A673 (cell line): ENCODE measurements around the gene GLUL. TPM values are rescaled to one million over a fixed set of nuclear protein-coding genes. Genes with fewer than 3 reads are reported as not detected.

ENCODE experiments used
- BruUV-seq: library from RNA; stranded (reverse); fragments of 400-500 nt; replicated peaks from 2 replicates; lab custom pipeline; 2021; lab: Mats Ljungman, UMichigan
- CTCF ChIA-PET: fragments of 300-600 bp; sonication (Branson Sonifier 250); formaldehyde crosslinking; loops from one replicate; lab custom pipeline; 2022; ENCODE audit warnings: antibody characterized with exemption; lab: Charles Lee
- POLR2A ChIA-PET: fragments of 300-600 bp; sonication (Branson Sonifier 250); formaldehyde crosslinking; loops from one replicate; lab custom pipeline; 2022; ENCODE audit warnings: antibody characterized with exemption; ENCODE audit not compliant: low non-redundant PET; lab: Charles Lee
- DNase-seq: peaks from one replicate; pipeline ENCODE4 v3.0.0-alpha.2; 2015; ENCODE audit warnings: low spot score
- H3K27ac ChIP-seq: fragments of 200-600 bp; sonication (generic); 2 replicates; pipeline ENCODE4 v1.5.1; 2016; ENCODE audit warnings: mixed run types, low read depth, mild to moderate bottlenecking, mixed read lengths, antibody characterized with exemption, low read length; ENCODE audit not compliant: poor library complexity, severe bottlenecking
- H3K27me3 ChIP-seq: fragments of 200-600 bp; sonication (generic); replicated peaks from 2 replicates; pipeline ENCODE4 v1.6.1; 2017; ENCODE audit warnings: mixed run types, low read depth, mild to moderate bottlenecking, mixed read lengths, antibody characterized with exemption, low read length; ENCODE audit not compliant: insufficient read depth, poor library complexity
- H3K36me3 ChIP-seq: fragments of 200-600 bp; sonication (generic); 2 replicates; pipeline ENCODE4 v1.6.1; 2016; ENCODE audit warnings: mixed run types, mild to moderate bottlenecking, mixed read lengths, antibody characterized with exemption, low read length; ENCODE audit not compliant: insufficient read depth, poor library complexity, severe bottlenecking
- H3K4me1 ChIP-seq: fragments of 200-600 bp; sonication (generic); 2 replicates; pipeline ENCODE4 v1.6.1; 2017; ENCODE audit warnings: mixed run types, mild to moderate bottlenecking, mixed read lengths, antibody characterized with exemption, low read length; ENCODE audit not compliant: insufficient read depth, poor library complexity, severe bottlenecking
- H3K4me3 ChIP-seq: fragments of 200-600 bp; sonication (generic); 2 replicates; pipeline ENCODE4 v1.5.1; 2016; ENCODE audit warnings: low read depth, mixed run types, mild to moderate bottlenecking, mixed read lengths, low read length; ENCODE audit not compliant: poor library complexity, severe bottlenecking
- H3K9me3 ChIP-seq: fragments of 200-600 bp; sonication (generic); 2 replicates; pipeline ENCODE4 v1.6.1; 2016; ENCODE audit warnings: mixed run types, low read depth, mild to moderate bottlenecking, mixed read lengths, antibody characterized with exemption, low read length; ENCODE audit not compliant: poor library complexity, severe bottlenecking
- EZH2 ChIP-seq: fragments of 200-600 bp; sonication (generic); IDR thresholded peaks from 2 replicates; pipeline ENCODE4 v1.6.1; 2017; ENCODE audit warnings: borderline replicate concordance, low read depth, mild to moderate bottlenecking, mixed read lengths, antibody characterized with exemption, low read length; ENCODE audit not compliant: poor library complexity, severe bottlenecking
- intact Hi-C: fragments of 100-400 bp; cut with micrococcal nuclease; formaldehyde crosslinking; loops from one replicate; pipeline ENCODE4 v1.10.0; 2022; ENCODE audit not compliant: unreplicated experiment
- total RNA-seq: library from RNA; stranded (reverse); gene quantifications from 2 replicates; pipeline ENCODE4 v1.2.3, GENCODE V29; 2021
- TF ChIP-seq, protein P1 (sequence below): fragments of 300-800, 200-600 bp; sonication (generic); conservative IDR thresholded peaks from 2 replicates; pipeline ENCODE4 v1.5.1; 2017; ENCODE audit warnings: low read depth, mild to moderate bottlenecking, antibody characterized with exemption, low read length, moderate library complexity, mixed read lengths

The GLUL gene
- total RNA-seq, 1 experiment from 2014 or later, result 260 TPM

DNA sequence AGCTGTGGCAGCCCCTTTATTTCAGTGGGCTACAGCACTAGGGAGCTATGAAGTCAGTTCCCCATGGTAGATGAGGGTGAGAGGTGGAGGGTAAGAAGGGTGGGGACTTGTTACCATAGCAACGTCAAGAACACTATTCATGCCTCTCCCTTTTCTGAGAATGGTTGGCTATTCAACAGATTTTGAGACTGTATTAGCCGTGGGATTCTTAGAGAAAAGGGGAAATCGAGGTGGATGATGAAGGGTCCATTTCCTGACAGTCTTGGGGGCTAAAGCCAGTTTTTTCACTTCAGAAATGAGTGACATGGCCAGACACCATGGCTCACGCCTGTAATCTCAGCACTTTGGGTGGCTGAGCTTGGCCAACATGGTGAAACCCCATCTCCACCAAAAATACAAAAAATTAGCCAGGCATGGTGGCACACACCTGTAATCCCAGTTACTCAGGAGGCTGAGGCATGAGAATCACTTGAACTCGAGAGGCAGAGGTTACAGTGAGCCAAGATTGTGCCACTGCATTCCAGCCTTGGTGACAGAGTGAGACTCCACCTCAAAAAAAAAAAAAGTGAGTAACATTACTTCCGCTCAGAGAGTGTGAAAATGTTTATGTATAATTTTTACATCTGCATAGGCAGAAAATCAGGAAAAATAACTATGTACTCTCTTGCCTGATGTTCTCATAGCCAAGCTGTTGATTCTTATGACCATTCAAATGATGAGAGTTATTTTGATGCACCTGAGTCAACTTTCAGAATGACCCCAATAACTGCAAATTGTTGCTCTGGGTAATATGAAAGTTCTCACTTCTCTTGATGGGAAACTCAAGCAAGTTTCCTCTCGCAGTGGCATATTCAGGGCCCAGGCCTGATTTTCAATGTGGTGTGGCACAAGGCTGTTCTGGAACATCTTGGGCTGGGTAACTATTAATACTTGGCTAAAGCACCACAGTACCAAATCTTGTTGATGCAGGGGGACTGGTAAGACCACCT, 35.1 kb upstream of the GLUL start:
- POLR2A ChIA-PET, result no interaction called here
- no peak overlapping the region for H3K27ac ChIP-seq

DNA sequence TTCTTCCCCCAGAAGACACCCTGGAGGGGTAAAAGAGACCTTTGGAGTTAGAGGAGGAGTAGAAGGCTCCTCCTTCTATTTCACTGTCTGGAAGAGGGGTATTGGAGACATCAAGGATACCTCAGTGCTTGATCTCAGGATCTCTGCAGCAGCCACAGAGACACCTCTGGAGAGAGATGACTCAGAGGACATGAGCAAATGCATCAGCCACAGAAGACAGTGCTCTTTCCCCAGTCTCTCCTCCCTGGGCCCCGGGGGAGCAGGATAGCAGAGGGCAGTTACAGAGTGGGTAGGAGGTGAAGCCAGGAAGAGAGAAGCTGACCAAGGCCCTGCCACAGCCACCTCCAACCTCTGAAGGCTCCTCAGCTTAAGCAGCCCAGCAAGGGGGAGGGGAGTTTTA, 24.2 kb upstream of the GLUL start:
- H3K4me1 ChIP-seq, result no peaks in the 10 kb centered on the region
- H3K36me3 ChIP-seq, result no peaks in the 10 kb centered on the region
- TF ChIP-seq, protein P1, sequence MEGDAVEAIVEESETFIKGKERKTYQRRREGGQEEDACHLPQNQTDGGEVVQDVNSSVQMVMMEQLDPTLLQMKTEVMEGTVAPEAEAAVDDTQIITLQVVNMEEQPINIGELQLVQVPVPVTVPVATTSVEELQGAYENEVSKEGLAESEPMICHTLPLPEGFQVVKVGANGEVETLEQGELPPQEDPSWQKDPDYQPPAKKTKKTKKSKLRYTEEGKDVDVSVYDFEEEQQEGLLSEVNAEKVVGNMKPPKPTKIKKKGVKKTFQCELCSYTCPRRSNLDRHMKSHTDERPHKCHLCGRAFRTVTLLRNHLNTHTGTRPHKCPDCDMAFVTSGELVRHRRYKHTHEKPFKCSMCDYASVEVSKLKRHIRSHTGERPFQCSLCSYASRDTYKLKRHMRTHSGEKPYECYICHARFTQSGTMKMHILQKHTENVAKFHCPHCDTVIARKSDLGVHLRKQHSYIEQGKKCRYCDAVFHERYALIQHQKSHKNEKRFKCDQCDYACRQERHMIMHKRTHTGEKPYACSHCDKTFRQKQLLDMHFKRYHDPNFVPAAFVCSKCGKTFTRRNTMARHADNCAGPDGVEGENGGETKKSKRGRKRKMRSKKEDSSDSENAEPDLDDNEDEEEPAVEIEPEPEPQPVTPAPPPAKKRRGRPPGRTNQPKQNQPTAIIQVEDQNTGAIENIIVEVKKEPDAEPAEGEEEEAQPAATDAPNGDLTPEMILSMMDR, result no peak
- no peak for TF ChIP-seq EZH2
- peaks cover 19% of the 10 kb centered on the region for H3K27me3 ChIP-seq
- DNase-seq, result no peak
- no peaks in the 10 kb centered on the region for H3K9me3 ChIP-seq
- POLR2A ChIA-PET, result no interaction called here
- intact Hi-C loops, result no loop called here
- no TSS peak for BruUV-seq
- no peak overlapping the region for H3K27ac ChIP-seq
- CTCF ChIA-PET, result no interaction called here
- no peak overlapping the region for H3K4me3 ChIP-seq

More for the DNA sequence above, 35.1 kb upstream of the GLUL start:
- Histone ChIP-seq H3K27me3 (no peaks in the 10 kb centered on the region), H3K4me1 (no peaks in the 10 kb centered on the region), H3K4me3 (no peak overlapping the region), H3K36me3 (no peaks in the 10 kb centered on the region), H3K9me3 (no peaks in the 10 kb centered on the region)
- CTCF ChIA-PET, result no interaction called here
- no TSS peak for BruUV-seq
- intact Hi-C loops, result no loop called here
- no peak for DNase-seq
- TF ChIP-seq EZH2, result no peak
- TF ChIP-seq, protein P1, result no peak

DNA sequence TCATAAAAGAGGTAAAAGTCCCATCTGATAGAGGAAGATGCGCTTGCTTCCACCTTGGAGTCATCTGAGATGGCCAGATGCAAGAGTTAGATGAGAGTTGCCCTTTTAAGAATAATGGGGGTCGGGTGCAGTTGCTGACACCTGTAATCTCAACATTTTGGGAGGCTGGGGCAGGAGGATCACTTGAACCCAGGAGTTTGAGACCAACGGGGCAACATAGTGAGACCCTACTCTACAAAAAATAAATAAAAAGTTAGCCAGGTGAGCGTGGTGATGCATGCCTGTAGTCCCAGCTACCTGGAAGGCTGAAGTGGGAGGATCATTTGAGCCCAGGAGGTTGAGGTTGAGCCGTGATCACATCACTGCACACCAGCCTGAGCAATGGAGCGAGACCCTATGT, 22.4 kb upstream of the GLUL start:
- DNase-seq, result no peak
- intact Hi-C loops, result no loop called here

More for the DNA sequence above, 22.4 kb upstream of the GLUL start:
- Histone ChIP-seq H3K36me3 (no peaks in the 10 kb centered on the region), H3K4me3 (no peak overlapping the region), H3K27ac (no peak overlapping the region), H3K4me1 (no peaks in the 10 kb centered on the region), H3K27me3 (peaks cover 19% of the 10 kb centered on the region), H3K9me3 (no peaks in the 10 kb centered on the region)
- BruUV-seq, result no TSS peak
- ChIA-PET CTCF (no interaction called here), POLR2A (no interaction called here)
- TF ChIP-seq, protein P1, result no peak
- TF ChIP-seq EZH2, result no peak
